ENCODE data around the gene OXNAD1.

The OXNAD1 gene

DNA sequence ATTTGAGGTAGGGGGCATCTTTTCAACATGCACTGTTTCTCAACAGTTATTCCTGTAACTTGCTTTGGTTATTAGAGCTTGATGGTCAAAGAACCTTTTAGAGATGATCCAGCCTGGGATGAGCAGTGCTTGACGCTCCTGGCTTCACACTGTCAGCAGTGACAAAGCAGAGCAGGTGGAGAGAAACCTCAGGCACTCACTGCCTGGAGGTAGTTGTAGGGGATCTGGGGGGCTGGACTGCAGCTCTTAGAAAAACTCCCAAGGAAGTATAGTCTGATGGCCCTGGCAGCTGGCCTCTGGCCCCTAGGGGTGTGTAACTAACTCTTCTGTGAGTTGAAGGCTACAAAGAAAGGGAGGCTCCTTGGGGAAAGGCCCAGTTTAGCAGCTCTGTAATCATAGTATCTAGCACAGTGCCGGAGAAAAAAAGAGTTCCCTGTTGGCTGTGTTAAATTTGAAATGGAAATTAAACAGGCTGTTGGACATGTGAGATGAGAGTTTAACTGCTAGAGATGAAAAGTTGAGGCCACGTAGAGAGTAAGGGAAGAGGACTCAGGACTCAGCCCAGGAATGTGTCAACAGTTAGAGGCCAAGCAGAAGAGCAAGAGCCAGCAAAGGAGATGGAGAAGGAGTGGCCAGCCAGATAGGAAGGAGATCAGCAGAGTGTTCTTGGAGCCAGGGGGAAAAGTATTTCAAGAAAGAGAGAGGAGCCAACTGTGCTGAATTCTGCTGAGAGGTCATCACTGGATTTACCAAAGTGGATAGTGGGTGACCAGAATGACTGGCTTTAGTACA, 14.2 kb downstream of the OXNAD1 start:
- no peak for DNase-seq

DNA sequence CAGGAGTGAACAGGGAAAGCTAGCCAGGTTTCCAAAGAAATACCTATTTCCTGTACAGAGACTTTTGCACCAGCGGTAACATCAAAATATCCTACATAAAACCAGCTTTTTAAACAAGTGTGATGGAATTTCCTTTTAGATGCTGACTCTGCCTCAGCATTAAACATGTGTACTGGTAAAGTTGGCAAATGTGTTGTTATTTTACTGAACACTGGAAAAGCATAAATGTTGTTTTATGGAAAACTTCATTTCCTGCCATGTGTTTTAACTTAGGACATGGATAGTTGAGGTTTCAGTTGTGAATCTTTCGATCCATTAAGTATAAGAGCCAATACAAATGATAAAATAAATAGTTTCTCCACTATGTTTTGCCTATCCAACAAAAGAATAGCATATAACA, 15.7 kb downstream of the OXNAD1 start:
- no peak for DNase-seq

DNA sequence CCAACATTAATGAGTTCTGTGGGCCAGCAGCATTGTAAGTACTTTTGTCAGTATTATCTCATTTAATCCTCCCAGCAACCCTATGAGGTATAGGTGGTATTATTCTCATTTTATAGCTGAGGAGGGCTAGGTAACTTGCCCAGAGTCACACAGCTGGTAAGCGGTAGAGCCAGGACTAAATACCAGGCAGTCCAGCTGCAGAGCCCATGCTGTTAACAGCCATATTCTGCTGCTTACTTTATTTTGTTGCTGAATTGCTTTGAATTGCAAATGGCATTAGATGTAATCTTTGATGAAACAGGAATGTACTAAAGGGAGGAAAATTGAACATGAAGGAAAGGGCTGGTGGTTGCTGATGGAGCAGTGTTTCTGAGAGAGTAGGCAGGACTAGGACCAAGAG, 19.6 kb downstream of the OXNAD1 start:
- no peak for DNase-seq

DNA sequence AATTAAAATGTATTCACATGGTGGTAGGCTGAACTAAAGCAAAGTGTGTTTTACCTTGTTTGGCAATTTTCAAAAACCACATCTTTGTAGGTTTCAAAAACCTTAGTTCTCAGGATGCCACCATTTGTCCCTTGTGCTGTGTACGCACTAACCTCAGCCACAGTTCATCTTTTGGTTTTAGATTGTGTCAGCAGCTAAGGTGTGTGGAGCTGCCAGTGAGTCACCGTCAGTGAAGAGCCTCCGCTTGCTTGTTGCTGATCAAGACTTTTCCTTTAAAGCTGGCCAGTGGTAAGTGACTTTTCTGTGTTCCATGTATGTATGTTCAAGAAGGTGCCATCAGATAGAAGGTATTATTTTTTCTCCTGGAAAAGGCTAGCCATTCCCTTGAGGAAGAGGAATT, 21.1 kb downstream of the OXNAD1 start:
- no peak for DNase-seq

DNA sequence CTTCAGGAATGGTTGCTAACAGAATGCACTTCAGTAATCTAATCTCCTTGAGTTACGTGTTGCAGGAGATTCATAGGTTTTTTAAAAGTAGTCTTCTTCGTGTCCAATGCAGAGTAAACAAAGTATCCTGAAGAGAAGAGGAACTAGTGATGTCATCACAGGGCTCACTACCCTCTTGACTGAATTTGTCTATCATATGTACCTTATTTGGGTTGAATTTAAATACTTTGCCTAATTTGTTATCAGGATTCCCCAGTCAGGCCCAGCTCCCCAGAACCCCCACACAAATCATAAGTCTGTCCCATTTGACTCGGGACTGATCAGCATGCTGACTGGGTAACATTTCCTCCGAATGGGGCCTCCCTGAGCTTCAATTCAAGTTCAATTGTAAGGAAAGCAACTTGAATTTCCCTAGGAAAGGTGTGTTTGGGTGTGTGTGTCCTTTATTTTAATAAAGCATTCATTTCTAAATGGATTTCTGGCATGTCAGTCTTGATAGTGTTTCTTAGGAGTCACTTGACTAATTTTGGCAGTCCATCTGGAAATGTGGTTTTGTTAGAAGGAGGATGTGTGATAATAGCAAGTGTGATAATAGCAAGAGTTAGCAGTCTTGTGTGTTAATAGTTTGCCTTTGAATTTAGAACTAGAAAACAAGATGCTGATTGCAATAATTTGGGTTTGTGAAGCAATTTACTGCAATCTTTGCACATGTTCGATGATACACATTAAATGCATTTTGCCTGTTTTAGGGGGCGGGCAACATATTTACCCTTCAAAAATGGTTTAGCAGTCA, 21.9 kb downstream of the OXNAD1 start:
- DNase-seq: no peak

DNA sequence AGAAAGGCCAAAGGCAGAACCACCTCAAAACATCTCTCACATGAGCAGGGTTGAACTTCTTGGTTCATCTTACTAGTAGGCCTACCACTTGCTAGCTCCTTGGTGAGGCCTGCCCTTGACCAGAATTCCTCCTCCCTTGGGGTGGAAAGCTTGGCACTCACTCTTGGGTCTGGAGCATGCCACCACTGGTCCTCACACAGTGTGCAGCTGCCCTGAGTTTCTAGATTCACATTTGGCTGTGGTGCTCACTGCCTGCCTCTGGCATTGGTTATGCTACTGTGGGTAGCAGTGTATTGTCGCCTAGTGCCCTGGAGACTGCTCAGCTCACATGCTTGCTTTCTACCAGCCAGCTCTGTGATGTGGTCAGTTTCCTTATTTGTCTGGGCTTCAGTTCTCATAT, 23.7 kb downstream of the OXNAD1 start:
- DNase-seq: no peak

DNA sequence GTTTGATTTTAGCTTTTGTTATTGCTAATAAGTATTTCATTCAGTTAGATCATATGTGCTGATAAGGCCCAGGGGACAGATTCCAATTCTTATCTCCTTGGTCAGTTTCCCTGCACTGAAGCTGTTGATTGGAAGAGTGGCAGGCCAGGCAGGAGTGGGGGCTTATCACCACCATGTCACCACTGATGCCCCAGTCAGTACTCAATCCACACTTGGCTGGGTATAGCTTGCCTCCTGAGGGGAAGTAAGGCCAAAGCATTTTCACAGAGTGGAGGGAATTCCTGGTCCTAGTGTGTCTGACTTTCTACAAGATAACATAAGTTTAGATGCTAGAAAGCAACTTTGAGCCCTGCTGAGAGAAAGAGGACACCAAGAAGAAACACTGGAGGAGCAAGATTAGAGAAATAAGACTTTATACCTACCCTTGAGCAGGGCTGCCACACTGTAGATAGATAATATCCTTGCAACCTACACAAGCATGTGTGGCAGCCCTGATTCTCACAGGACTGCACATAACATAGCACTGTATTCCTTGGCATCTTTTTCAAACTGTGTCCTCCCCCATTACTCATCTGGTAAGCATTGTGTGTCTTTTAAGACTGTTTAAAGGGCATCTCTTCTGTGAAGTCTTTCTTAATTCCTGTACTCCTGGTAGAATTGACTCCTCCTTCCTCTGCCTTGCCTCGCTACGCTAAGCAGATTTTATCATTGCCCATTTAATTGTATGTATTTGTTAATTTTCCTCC, 24.3 kb downstream of the OXNAD1 start:
- no peak for DNase-seq

DNA sequence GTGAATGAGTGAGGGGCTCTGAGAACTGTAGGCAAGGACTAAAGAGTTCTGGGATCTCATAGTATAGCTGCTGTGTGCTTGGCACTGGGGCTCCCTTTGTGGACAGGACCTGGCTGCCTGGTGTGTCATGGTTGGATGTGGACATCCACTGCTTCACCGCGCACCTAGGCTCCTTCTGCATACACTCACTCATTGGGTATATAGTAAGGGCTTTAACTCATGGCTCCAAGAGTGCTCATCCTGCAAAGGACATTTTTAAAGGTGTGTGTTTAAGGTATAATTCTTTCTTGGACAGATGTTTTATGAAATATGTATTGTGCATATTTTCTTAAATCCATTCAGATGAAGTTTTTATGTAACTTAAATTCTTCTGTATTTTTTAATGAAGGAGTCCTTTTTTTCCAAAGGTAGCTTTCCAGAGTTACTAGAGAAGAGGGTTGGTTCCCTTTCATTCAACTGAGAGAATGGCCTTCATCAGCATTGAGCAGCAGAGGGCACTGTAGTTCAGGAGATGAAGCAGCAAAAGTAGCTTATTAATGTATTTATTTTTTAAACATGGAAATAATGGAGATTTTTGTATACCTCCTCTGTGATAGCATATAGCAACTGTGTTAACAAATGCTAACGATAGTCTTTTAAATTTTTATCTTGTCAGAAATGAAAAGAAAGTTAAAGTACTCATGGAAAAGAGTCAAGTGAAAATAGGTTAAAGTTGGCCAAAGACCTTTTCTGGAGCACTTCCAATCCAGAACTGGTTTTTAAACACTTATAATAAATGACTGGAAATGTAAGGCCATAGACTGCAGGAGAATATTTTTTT, 25.2 kb downstream of the OXNAD1 start:
- peak; percentile 46 for DNase-seq

DNA sequence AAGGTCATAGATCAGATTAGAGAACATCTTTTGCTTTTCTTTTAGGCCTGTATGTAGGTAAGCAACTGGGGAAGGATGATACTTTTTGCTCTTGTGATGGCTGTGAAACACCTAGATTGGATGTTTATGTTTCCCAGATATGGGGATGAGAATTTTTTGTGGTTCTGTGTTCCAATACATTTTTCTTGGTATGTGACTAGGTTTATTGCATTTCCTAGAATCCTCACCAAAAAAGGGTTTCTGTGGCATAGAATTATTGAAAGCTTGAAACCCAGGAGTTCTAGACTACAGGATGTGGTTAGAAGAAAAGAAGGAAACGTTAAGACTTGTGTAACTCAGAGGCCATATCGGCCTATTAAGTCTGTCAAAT, 25.8 kb downstream of the OXNAD1 start:
- DNase-seq: no peak

DNA sequence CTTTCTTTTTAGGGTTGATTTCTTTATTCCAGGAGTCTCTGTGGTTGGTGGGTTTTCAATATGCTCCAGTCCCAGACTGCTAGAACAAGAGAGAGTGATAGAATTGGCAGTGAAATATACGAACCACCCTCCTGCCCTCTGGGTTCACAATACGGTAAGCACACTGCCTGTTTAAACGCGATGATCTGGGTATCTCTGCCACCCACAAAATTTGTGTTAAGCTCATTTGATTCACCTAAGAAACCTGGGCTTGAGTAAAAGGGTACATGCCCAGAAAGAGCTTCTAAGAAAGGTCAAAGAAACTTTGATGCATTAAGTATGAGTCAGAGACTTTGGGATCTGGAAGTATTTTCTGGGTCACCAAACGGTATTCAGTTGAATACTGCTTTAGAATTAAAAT, 29.8 kb downstream of the OXNAD1 start:
- DNase-seq: no peak

DNA sequence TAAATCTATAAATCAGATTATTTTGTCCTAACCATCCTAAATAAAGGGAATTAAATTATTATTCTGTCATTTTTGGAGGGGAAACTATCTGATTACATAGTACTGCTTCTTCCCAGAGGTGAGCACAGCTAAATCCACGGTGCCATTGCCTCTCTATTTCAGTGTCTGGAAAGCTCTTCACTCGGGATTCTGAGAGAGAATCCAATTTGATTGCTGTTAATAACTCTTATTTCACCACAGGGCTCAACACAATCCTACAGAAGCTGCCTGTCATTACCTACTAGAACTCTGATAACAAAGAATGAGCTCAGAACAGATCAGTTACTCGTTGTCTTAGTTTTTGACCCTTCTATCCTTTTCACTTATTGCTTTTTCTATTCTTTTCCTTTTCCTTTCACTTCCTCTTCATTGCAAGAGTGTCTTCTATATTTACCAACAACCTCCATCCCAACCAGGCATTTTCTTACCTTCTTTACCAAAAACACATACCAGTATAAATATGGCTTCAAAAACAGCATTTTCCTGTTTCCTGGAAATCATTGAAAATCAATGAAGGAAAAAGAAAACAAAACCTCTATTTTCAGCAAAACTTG, 30.4 kb downstream of the OXNAD1 start:
- no peak for DNase-seq

DNA sequence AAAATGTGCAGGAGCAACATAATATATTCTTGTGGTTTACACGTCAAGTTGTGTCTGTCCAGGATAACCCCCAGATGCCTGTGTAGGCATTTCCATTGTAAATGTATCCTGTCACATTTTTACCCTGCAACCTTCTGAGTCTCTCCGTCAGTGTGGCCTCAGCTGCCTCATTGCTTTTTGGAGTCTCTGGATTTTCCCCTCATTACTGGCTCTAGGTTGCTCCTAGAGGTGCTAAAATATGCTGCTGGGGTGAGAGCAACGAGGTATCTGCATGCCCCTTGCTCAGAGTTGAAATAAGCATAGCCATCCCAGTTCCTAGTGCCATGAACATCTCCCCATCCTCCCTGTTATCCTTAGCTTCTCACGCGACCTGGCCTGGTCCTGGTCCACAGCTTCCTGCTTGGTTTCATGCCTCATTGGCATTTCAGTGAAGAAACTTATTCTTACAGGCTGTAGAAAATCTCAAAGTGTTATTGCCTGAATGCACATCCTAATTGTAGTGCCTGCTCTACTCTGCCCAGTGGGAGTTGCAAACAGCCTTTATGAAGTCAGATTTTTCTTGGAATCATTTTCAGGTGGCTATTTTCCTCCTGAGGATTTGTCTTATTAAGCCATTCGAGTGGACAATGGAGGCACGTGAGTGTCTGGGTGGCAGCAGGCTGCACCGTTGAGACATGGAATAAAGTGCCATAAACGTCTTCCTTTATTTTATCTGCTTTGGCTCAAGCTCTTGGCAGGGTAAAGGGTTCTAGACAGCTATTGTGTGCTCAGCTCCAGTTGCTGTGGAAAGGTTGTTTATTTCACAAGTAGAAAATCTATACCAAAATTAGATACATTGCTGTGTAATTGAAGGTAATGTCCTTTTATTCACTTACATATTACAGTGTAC, 33.2 kb downstream of the OXNAD1 start:
- no peak for DNase-seq

DNA sequence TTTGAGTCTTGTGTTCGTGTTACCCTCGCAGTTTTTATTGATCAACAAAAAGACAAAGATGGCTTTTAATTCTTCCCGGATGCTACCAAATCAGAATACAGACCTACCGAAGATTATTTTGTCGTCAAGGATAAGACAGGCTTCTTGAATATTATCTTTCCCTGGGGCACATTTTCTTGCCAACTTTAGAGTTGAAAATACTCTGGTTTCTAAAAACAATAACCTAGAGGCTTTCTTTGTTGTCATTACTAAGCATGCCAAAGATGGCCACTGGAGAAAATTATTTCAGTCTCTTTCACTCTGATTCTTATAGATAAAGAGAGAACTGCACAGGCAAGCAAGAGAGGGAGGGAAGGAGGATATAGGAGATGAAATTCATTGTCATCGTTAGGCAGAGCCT, 33.9 kb downstream of the OXNAD1 start:
- no peak for DNase-seq

DNA sequence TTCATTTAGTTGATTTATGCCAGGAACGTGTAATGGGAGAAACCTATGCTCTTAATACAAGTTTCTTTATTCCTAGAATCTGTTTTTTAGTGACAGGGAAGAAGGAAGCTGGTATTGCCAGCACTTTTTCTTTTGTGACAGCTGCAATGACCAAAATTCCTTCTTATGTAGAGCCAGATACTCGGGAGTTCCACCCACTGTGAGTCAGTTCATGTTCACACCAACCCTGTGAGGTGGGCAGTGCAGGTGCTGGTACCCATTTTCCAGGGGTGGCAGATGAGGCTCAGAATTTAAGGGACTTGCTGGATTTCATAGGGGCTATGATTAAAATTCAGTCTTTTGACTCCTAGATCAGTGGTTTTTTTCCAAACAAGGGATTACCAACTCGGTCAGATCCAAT, 34.7 kb downstream of the OXNAD1 start:
- no peak for DNase-seq

DNA sequence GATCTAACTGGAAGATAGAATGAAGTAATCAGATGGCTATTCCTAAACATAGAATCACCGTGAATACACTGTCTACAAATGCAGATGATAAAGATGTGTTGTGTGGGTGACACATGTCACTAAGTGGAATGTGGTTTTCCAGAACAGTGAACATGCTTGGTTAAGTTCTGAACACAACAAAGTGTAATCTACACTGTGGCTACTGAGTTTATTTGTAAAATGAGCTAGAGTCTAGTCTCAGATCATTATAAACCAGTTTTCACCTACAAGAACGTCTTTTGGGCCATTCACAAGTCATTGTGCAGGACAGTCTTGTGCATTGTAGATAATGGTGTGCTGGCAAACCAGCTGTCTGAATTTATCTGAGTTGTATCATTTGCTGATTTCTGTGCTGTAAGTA, 35.3 kb downstream of the OXNAD1 start:
- no peak for DNase-seq

DNA sequence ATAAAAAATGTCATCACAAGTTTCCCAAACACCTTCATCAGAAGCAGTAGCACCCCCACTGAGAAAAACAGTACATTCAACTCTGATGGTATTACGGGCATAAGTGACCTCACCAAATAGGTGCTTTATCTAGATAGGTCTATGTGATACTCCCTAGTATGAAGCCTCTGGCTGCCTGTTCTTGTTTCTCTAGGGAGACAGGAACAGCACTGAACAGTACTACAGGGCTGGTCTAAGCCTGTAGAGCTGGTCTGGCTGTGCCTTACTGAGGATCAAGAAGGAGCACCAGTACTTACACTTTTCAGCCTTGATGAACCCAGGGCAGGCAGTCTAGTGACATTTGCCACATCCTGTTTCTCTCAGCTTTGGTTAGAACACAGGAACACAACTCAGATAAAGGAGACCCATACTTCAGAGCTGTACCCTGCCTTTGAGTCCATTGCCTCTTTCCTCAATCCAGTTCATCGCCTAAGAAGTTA, 35.9 kb downstream of the OXNAD1 start:
- no peak for DNase-seq

DNA sequence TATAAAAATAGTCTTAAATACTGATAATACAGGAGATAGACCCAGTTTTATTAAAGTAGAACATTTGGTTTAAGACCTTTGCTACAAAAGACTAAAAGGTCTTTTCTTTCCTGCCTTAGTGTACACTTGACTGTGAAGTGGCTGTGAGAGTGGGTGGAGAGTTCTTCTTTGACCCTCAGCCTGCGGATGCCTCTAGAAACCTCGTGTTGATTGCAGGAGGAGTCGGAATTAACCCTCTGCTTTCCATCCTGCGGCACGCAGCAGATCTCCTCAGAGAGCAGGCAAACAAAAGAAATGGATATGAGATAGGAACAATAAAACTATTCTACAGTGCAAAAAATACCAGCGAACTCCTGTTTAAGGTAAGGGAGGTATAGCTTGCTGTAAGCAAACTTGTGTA, 36.5 kb downstream of the OXNAD1 start:
- DNase-seq: no peak

DNA sequence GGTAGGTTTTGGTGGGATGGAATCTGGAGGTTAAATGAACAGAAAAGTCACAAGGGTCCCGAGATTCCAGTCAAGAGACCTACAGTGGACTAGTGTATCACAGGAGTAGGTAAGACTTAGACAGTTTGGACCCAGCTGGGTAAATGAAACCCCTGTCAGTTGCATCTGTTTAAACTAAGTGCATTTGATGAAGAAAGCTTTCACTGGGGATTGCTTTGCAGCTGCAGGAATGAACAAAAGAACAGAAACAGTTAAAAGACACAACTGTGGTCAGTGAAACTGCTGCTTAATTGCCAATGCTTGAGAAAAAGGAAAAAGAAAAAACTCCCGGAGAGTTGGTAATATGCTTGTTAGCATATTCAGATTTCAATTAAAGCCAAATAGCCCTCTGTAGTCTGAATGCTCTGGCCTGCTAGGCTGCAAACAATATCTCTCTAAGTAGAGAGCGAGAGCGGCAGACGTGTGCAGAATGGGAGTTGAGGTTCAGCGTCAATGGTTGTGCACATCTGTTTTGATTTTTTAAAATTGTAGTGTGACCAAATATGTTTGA, 37.1 kb downstream of the OXNAD1 start:
- DNase-seq: no peak

DNA sequence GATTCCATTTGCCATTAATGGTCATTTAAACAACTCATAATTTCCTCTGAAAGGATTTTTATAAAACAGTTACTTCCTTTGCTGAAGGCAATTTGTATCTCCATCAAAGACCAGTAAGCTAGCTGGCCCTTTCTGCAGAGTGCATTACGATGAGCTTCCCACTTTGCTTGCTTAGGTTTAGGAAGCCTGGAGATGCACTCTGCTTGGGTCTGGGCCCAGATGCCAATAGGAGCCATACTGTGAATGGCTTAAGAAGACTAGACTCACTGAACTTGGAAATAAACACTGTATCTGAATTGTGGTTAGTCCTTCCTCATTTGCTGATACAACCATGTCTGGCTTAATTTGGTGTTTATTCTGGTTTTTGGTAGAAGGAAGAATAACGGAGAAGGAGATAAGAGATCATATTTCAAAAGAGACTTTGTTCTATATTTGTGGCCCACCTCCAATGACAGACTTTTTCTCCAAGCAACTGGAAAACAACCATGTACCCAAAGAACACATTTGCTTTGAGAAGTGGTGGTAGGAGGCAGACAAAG, 38.1 kb downstream of the OXNAD1 start:
- no peak for DNase-seq

Data from HCEC 1CT (cell line).